ACC112 (cell line): Measurements from ENCODE around the gene LSR.
A peak's percentile ranks its signal among the peaks of the same experiment; 100 is the strongest.

ENCODE experiments used
- H2AFZ ChIP-seq: fragments of 200-600 bp; sonication (generic); one replicate; pipeline ENCODE4 v1.6.0; 2017; ENCODE audit warnings: antibody characterized with exemption, low read length; ENCODE audit not compliant: unreplicated experiment
- H3K27ac ChIP-seq: fragments of 200-600 bp; sonication (generic); 2 replicates; pipeline ENCODE4 v1.5.1; 2014; ENCODE audit warnings: low read depth, mild to moderate bottlenecking, antibody characterized with exemption, low read length, moderate library complexity
- H3K27me3 ChIP-seq: fragments of 200-600 bp; sonication (generic); 2 replicates; pipeline ENCODE4 v1.6.1; 2014; ENCODE audit warnings: mild to moderate bottlenecking, antibody characterized with exemption, low read length, moderate library complexity, mixed read lengths; ENCODE audit not compliant: insufficient read depth
- H3K36me3 ChIP-seq: fragments of 200-600 bp; sonication (generic); 2 replicates; pipeline ENCODE4 v1.6.1; 2016; ENCODE audit warnings: mild to moderate bottlenecking, antibody characterized with exemption, low read length, moderate library complexity, mixed read lengths; ENCODE audit not compliant: insufficient read depth
- H3K4me1 ChIP-seq: fragments of 200-600 bp; sonication (generic); one replicate; pipeline ENCODE4 v1.6.1; 2016; ENCODE audit warnings: low read length, mixed read lengths; ENCODE audit not compliant: insufficient read depth, unreplicated experiment, control insufficient read depth
- H3K4me3 ChIP-seq: fragments of 200-600 bp; sonication (generic); 2 replicates; pipeline ENCODE4 v1.5.1; 2014; ENCODE audit warnings: mild to moderate bottlenecking, low read depth, low read length
- H3K79me2 ChIP-seq: fragments of 200-600 bp; sonication (generic); one replicate; pipeline ENCODE4 v1.6.0; 2016; ENCODE audit warnings: low read length; ENCODE audit not compliant: control insufficient read depth, unreplicated experiment, insufficient read depth

LSR gene

DNA sequence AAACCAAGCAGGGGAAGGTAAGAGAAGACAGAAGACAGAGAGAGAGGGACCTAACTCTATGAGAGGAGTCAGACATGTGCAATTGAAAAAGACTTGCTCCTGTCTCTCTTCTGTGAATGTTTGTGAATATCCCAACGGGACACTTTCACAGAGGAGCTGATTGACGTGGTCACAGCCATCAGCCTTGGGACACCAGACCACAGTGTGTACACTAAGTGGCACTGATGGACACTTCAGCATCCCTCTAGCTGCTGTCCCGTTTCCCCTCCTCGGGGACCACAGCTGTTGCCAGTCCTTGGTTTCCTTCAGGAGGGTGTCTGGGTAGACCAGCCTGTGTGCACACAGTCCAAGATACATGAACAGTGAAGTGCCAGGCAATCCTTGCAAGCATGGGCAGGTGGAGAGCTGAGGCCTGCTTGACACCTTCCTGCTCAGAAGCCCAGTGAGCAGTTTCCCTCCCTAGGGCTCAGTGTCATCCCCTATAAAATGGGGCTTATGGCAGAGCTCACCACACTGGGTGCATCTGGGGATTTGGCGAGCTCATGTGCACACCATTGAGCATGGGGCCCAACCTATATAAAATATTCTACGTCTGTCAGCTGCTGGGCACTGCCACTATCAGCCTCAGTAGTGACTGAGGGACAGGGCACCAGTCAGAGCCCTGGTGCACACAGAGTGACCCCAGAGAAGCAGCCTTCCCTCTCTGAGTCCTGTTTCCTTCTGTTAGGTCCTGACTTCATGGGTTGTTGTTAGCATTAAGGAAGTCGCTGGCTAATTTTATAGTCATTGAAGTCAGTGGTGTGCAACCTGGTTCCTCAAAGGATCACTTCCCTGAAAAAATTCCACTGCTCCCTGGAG lies 15.7 kb downstream of the LSR start:
- no peaks in the 10 kb centered on the region for H3K4me1 ChIP-seq
- no peak overlapping the region for H3K4me3 ChIP-seq
- H3K27me3 ChIP-seq = no peaks in the 10 kb centered on the region
- H2AFZ ChIP-seq = no peak overlapping the region
- no peaks in the 10 kb centered on the region for H3K79me2 ChIP-seq
- H3K36me3 ChIP-seq = no peaks in the 10 kb centered on the region
- H3K27ac ChIP-seq = no peak overlapping the region

DNA sequence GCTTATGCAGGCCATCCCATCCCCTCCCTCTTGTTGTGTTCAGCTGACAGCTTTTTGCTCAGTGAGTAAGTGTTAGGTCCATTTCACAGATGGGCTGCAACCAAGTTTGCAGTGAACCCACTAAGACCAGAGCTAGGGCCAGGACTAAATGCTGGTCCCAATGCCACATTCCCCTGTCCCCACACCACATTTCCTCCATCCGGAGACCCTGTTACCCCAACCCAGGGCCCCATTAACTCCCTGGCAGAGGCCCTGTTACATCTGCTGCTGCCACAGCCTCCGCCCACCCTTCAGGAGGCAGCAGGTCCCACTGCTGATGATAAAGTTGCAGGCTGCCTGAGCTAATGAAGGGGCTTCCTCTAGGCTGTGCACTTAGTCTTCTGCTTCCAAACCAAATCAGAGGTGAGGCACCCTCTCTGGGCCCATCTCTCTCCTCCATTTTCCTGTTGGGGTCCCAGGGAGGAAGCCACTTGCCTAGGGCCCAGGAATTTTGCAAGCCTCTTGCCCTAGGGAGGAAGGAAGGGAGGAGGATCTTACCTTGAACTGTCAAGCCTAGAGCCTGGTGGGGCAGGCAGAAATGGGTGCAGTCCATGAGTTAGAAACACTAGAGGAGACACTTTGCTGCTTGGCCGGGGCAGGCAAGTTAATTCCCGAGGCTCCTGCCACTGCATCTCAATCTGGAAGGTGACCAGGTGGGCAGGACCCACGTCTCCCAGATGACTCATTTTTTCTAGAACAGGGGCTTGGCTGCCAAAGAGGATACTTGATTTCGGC lies 16.5 kb downstream of the LSR start:
- Histone ChIP-seq H3K36me3 (no peaks in the 10 kb centered on the region), H3K79me2 (peaks cover 2% of the 10 kb centered on the region), H2AFZ (no peak overlapping the region), H3K4me3 (no peak overlapping the region; the same call in 1 of the 2 replicates), H3K4me1 (no peaks in the 10 kb centered on the region), H3K27ac (no peak overlapping the region), H3K27me3 (no peaks in the 10 kb centered on the region)

DNA sequence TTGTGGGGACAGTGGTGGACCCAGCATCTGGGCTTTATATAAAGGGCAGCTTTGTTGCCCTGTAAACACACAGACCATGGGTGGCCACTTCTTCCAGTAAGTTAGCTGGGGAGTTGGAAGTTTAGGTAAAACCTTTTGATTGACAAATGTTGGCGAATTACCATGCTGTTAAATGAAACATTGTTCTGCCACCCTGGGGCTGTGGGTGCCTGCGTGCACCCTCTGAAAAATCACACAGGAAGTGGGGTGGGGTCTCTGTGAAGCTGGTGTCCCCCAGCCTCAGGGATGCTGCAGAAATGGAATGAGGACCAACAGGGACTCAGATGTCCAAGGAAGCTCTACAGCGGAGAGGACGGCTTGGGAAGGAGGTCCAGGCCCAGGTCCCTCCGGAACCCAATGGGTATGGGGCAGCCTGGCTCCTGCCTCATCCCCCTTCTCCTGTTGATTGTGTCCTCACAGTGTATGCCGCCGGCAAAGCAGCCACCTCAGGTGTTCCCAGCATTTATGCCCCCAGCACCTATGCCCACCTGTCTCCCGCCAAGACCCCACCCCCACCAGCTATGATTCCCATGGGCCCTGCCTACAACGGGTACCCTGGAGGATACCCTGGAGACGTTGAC lies 17.2 kb downstream of the LSR start:
- Histone ChIP-seq H3K79me2 (peaks cover 2% of the 10 kb centered on the region), H2AFZ (no peak overlapping the region), H3K36me3 (no peaks in the 10 kb centered on the region), H3K4me1 (no peaks in the 10 kb centered on the region), H3K27ac (no peak overlapping the region), H3K27me3 (no peaks in the 10 kb centered on the region), H3K4me3 (no peak overlapping the region; the same call in 1 of the 2 replicates)

DNA sequence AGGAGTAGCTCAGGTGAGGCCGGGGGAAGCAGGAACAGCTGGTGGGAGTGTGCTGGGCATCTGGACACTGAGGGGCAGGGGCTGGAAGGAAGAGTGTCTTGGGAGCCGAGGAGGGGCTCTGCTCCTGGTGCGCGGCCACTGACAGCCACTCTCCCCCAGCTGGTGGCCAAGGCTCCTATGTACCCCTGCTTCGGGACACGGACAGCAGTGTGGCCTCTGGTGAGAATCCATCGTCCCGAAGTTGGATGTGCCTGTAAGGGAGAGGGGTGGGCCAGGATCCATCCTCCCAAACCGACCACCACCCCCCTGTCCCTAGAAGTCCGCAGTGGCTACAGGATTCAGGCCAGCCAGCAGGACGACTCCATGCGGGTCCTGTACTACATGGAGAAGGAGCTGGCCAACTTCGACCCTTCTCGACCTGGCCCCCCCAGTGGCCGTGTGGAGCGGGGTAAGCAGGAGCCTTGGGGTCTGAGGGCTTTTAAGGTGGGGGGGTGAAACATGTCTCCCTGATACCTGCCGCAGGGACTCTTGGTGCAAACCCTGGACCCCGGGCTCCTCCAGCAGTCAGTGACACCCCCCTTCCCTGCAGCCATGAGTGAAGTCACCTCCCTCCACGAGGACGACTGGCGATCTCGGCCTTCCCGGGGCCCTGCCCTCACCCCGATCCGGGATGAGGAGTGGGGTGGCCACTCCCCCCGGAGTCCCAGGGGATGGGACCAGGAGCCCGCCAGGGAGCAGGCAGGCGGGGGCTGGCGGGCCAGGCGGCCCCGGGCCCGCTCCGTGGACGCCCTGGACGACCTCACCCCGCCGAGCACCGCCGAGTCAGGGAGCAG lies 17.9 kb downstream of the LSR start:
- no peaks in the 10 kb centered on the region for H3K36me3 ChIP-seq
- peak overlapping the region; percentile 81 for H3K4me3 ChIP-seq
- no peak overlapping the region for H3K27ac ChIP-seq
- no peaks in the 10 kb centered on the region for H3K4me1 ChIP-seq
- H2AFZ ChIP-seq = no peak overlapping the region
- no peaks in the 10 kb centered on the region for H3K27me3 ChIP-seq
- peaks cover 2% of the 10 kb centered on the region for H3K79me2 ChIP-seq

DNA sequence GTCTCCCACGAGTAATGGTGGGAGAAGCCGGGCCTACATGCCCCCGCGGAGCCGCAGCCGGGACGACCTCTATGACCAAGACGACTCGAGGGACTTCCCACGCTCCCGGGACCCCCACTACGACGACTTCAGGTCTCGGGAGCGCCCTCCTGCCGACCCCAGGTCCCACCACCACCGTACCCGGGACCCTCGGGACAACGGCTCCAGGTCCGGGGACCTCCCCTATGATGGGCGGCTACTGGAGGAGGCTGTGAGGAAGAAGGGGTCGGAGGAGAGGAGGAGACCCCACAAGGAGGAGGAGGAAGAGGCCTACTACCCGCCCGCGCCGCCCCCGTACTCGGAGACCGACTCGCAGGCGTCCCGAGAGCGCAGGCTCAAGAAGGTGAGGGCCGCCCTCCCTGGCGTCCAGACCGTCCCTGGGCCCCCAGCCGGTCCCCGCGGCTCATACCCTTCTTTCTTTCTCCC lies 18.6 kb downstream of the LSR start:
- Histone ChIP-seq H3K27ac (peak overlapping the region; percentile 58), H3K79me2 (peaks cover 2% of the 10 kb centered on the region), H2AFZ (peak overlapping the region; percentile 3), H3K4me3 (peak overlapping the region; percentile 81), H3K27me3 (no peaks in the 10 kb centered on the region), H3K36me3 (no peaks in the 10 kb centered on the region), H3K4me1 (no peaks in the 10 kb centered on the region)

DNA sequence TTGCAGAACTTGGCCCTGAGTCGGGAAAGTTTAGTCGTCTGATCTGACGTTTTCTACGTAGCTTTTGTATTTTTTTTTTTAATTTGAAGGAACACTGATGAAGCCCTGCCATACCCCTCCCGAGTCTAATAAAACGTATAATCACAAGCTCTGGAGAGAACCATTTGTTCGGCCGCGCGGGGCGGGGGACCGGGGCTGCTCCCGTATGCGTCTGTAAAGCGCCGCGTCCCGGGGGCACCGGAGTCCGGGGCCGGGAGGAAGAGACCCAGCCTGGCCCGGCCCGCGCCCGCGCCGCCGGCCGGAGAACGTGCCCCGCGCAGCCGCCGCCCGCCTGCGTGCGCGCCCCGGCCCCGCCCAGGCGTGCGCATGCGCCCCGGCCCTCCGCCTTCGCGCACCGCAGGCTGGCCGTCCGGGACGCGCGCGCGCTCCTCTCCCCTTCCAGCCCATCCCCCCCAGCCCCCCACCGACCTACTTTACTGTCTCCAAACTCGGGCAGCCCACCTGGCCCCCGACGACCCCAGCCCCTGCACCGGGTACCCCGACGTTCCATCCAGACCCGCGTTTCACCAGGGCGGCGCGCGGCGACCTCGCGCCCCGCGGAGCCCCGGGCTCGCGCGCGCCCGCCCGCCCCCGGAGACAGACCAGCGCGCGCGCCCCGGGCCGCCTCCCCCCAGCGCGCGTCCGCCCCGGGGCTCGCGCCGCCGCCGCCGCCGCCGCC lies 19.2 kb downstream of the LSR start:
- H3K36me3 ChIP-seq = no peaks in the 10 kb centered on the region
- peak overlapping the region; percentile 58 for H3K27ac ChIP-seq
- no peaks in the 10 kb centered on the region for H3K27me3 ChIP-seq
- H3K4me3 ChIP-seq = peak overlapping the region; percentile 81
- H2AFZ ChIP-seq = peak overlapping the region; percentile 3
- H3K4me1 ChIP-seq = no peaks in the 10 kb centered on the region
- peaks cover 2% of the 10 kb centered on the region for H3K79me2 ChIP-seq

DNA sequence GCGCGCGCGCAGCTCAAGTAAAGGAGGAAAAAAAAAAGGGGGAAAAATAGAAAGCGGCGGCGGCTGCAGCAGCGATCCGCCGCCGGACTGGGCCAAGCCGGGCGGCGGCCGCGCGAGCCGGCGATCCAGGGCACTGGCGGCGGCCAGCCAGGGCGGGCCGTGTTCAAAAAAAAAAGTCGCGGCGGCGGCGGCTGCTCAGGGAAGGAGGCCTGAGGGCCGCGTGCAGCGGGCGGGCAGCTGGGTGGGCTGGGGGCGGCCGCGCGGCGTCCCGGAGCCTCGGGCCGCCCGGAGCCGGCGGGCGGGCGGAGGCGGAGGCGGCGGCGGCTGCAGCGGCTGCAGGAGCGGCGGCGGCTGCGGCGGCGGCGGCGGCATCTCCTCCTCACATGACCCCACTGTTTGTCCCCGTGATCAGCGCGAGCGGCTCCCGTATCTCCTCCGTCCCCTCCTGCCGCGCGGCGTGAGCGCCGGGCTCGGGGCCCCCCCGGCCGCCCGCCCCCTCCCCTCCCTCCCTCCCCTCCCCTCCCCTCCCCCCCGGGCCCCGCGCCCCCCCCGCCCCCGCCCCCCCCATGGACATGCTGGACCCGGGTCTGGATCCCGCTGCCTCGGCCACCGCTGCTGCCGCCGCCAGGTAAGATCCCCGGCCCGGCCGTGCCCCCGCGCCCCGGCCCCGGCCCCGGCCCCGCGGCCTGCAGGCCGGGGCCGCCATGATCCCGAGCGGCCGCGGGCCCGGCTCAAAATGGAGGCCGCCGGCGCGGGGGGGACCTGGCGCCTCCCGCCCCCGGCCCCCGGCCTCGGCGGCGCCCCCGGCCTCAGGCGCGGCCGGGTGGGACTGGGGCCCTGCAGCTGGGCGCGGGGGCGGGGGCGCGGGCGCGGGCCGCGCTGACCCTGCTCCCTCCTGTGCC lies 20.0 kb downstream of the LSR start, which contains the start of gene USF2:
USF2 (plus strand) TSS at position 427 of the 902 bp plus-strand sequence; CDS start at position 567, 140 bp downstream.
- Histone ChIP-seq H3K4me1 (no peaks in the 10 kb centered on the region), H3K36me3 (no peaks in the 10 kb centered on the region), H3K27me3 (no peaks in the 10 kb centered on the region), H3K4me3 (peak within 1 kb of the TSS; percentile 81), H3K27ac (peak within 1 kb of the TSS; percentile 58), H2AFZ (peak within 1 kb of the TSS; percentile 68), H3K79me2 (peaks cover 2% of the 10 kb centered on the region)

DNA sequence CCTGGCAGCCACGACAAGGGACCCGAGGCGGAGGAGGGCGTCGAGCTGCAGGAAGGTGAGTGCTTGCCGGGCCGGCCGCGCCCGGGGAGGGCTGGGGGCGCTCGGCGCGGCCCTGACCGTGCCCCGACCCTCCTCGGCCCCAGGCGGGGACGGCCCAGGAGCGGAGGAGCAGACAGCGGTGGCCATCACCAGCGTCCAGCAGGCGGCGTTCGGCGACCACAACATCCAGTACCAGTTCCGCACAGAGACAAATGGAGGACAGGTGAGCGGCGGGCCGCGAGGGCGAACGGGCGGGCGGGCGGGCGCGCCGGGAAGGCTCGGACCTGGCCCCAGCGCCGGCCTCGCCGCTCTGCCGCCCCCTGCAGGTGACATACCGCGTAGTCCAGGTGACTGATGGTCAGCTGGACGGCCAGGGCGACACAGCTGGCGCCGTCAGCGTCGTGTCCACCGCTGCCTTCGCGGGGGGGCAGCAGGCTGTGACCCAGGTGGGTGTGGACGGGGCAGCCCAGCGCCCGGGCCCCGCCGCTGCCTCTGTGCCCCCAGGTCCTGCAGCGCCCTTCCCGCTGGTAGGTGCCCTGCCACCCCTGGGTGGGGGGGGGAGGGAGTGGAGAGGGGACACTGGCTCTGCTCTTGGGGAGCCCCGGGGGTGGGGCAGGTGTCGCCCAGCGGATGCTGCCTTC lies 20.8 kb downstream of the LSR start:
- Histone ChIP-seq H3K4me1 (no peaks in the 10 kb centered on the region), H2AFZ (no peak overlapping the region), H3K79me2 (peaks cover 2% of the 10 kb centered on the region), H3K27me3 (no peaks in the 10 kb centered on the region), H3K36me3 (no peaks in the 10 kb centered on the region), H3K27ac (no peak overlapping the region), H3K4me3 (peak overlapping the region; percentile 79)
